Measurements from ENCODE around the gene CRISPLD2.
A peak's percentile ranks its signal among the peaks of the same experiment; 100 is the strongest.
"Not testable (repeated sequence)": the region's sequence is repeated elsewhere in the genome, so short reads cannot be mapped to it uniquely, and the experiment has no call there.

The CRISPLD2 gene

GRCh38 chr16:84919708-84920107 is 99.9 kb downstream of the CRISPLD2 start:
- DNase-seq, result no peak

- no peak for DNase-seq
These were observed 100.5 kb downstream of the CRISPLD2 start for GRCh38 chr16:84920333-84920732.

GRCh38 chr16:84922351-84923120 is 102.8 kb downstream of the CRISPLD2 start:
- no peak for DNase-seq

- DNase-seq, result no peak
These were observed 104.7 kb downstream of the CRISPLD2 start for GRCh38 chr16:84924331-84925091.

- peak; percentile 65 to 67 for DNase-seq
These were observed 105.4 kb downstream of the CRISPLD2 start for GRCh38 chr16:84925092-84925772.

- no peak for DNase-seq
These were observed 106.1 kb downstream of the CRISPLD2 start for GRCh38 chr16:84925773-84926372.

GRCh38 chr16:84926462-84926861 is 106.7 kb downstream of the CRISPLD2 start:
- DNase-seq, result no peak

- no peak for DNase-seq
These were observed 108.1 kb downstream of the CRISPLD2 start for GRCh38 chr16:84927621-84928591.

GRCh38 chr16:84928679-84929420 is 109.1 kb downstream of the CRISPLD2 start:
- DNase-seq, result no peak

- no peak for DNase-seq
These were observed 109.9 kb downstream of the CRISPLD2 start for GRCh38 chr16:84929421-84930297.

GRCh38 chr16:84930298-84931106 is 110.7 kb downstream of the CRISPLD2 start:
- DNase-seq, result peak; percentile 4 to 9

GRCh38 chr16:84931107-84931494 is 111.3 kb downstream of the CRISPLD2 start:
- DNase-seq, result no peak

GRCh38 chr16:84931506-84931905 is 111.7 kb downstream of the CRISPLD2 start:
- no peak for DNase-seq

- no peak for DNase-seq
These were observed 112.9 kb downstream of the CRISPLD2 start for GRCh38 chr16:84932681-84933080.

GRCh38 chr16:84933774-84934631 is 114.2 kb downstream of the CRISPLD2 start:
- no peak for DNase-seq

- no peak for DNase-seq
These were observed 117.6 kb downstream of the CRISPLD2 start for GRCh38 chr16:84937196-84938005.

- not testable (repeated sequence) for DNase-seq
These were observed 118.8 kb downstream of the CRISPLD2 start for GRCh38 chr16:84938616-84939015.
